Measurements from ENCODE around the gene COL21A1.

COL21A1 gene

DNA sequence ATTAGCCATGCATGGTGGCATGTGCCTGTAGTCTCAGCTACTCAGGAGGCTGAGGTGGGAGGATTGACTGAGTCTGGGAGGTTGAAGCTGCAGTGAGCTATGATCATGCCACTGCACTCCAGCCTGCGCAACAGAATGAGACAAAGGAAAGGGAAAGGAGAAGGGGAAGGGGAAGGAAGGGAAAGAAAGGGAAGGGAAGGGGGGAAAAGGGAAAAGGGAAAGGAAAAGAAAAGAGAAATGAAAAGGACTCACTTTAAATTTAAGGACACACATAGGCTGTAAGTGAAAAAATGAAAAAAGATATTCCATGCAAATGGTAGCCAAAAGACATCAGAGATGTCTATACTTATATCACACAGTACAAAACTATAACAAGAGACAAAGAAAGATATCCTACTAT is 74.2 kb downstream of the COL21A1 start:
- DNase-seq, result no peak

GRCh38 chr6:56172144-56172543 is 75.2 kb downstream of the COL21A1 start:
- DNase-seq, result no peak

DNA sequence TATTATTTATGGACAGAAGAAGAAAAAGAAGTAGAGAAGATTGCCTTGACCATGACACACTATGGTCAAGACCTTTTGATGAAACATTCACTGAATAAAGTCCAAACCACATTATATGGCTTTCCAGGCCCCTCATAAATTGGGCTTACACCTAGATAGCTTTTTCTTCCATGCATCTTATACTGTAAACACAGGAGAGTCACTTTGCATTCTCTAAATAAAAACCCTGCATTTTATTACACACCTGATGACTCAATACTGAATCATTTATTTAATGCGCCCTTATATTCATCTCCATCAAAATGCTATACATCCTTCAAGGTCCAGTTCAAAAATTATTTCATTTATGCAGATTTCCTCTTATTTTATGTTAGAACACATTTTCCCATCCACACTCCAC is 78.0 kb downstream of the COL21A1 start:
- DNase-seq, result no peak

DNA sequence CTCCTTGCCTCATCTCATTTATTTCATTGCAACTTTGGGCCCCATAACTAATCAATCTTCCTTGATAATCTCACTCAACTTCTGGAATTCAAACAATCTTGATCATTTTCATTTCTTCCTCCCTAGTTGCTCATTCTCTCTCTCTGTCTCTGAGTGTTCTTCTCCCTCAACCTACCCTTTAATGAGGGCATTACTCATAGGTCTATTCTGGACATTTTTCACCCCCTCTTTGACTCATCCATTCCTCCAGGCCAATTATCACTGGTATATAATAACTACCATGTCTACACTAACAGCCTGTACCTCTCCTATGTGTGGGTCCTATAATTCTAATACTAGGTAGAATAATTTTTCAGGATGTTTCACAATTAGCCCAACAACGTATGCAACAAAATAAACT is 78.8 kb downstream of the COL21A1 start:
- DNase-seq, result peak; percentile 13

DNA sequence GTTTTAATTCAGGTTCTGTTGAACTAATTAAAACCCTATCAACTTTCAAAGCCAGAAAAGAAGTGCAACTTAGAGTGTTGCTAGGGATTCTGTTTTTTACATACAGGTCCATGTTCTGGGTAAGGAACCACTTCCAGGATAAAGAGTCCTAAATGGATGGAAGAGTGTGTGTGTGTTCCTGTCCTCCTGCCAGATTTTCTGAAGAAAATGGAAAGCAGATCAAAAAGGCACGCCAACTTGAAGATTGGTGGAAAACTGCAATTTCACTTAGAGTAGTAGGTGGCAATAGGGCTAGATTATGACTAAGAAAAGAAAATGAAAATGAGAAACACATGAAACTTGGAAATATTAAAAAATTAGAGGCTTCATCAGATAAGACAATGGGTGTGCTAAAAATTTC is 85.3 kb downstream of the COL21A1 start:
- DNase-seq, result no peak

DNA sequence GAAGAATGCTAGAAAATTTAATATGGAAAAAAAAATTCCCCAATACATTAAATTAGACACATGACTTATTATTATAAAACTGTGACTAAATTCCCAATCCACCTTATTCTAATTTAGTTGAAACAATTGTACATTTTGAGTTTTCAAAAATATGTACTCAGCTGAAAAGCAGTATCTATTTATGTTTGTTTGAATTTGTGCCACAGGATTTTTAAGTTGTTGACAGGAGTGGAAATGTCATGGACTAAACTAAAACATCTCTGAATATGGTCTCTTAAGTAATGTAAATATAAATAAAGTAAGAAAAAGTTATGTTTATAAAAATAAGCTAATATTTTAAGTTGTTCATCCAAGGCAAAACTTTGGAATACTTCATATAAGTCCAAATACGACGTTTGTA is 86.9 kb downstream of the COL21A1 start:
- DNase-seq, result no peak

DNA sequence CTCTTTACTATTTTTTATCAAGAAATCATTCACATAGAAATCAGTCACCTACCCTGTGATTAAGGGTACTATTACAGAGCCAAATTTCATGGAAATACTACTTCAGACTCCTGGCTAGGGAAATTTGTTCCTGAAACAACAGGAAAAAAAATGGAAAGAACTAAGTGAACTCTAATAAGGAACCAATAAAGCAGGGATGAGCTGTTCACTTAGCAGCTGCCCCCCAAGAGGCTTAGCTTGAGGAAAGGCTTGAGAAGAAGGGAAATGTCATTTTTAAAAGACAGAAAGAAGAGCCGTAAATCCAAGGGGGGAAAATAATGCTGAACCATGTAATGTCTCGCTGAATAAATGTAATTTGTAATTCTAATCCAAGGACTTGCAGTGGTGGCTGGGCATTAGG is 88.8 kb downstream of the COL21A1 start:
- DNase-seq, result no peak

- DNase-seq, result peak; percentile 68
Observed at GRCh38 chr6:56156643-56157042, 90.7 kb downstream of the COL21A1 start.

- DNase-seq, result no peak
Observed at GRCh38 chr6:56155634-56156141, 91.7 kb downstream of the COL21A1 start.

GRCh38 chr6:56154076-56154475 is 93.3 kb downstream of the COL21A1 start:
- DNase-seq, result no peak

GRCh38 chr6:56152611-56153010 is 94.8 kb downstream of the COL21A1 start:
- no peak for DNase-seq

DNA sequence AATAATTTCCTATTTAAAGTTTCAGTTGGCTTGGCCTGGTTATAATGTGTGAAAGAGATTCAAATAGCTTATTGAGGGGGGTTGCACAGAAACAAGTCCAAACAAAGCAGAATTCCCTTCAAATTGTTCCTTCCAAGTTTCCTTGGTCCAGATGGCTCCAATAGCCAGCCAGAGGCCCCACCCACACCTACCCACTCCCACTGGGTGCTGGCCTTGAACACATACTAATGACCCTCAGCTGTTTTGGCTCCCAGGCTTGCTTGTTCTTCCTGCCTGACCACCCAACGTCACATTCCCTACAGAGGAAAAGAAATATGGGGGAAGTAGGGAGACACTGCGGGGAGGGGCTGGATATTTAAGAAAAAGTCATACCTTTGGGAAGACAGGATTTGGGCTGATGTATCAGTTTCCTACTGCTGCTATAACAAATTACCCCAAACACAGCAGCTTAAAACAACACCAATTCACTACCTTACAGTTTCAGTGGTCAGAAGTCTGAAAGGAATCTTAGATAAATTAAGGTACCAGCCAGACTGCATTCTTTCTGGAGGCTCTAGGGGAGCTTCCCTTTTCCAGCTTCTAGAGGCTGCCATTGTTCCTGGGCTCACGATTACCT is 95.7 kb downstream of the COL21A1 start:
- DNase-seq, result no peak

DNA sequence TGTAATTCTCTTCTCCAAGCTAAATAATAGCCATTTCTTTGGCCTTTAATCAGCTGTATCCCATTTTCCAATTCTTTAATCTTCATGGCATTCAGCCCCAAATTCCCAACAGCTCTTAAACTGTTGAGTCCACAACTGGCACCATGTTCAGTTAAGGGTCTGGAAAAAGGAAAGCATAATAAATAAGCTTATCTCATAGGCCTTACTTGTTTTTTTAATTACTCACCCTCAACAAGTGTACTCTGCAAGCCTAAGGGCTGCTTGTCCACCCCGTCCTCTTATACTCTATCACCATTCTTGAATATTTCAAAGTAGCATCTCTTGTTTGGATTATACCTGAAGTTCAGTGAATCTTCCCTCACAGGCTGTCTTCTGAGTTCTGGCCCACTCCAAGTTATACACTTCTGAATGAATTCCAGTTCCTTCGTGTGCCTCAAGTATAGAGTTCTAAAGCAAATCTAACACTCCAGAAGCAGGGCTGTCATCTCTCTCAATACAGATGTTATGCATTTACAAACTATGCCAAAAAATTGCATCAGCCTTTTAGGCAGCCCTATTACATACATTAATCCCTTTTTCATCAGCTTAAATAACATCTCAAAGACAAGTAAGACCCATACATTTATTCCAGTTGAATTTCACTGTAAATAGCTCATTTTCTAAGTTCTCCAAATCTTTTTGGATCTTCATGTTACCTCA is 98.7 kb downstream of the COL21A1 start:
- no peak for DNase-seq

DNA sequence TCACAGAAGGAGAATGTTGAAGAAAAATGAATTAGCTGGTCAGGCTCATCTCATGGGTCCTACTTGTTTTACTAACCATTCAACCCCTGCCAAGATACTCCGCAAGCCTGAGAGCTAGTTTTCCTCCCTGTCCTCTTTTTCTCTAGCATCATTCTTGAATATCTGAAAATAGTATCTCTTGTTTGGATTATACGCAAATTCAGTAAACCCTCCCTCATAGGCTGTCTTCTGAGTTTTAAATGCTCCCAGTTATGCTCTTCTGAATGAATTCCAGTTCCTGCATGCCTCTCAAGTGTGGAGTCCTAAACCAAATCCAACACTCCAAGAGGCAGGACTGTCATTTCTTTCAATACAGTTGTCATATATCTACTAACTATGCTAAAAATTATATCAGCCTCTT is 99.6 kb downstream of the COL21A1 start:
- no peak for DNase-seq

DNA sequence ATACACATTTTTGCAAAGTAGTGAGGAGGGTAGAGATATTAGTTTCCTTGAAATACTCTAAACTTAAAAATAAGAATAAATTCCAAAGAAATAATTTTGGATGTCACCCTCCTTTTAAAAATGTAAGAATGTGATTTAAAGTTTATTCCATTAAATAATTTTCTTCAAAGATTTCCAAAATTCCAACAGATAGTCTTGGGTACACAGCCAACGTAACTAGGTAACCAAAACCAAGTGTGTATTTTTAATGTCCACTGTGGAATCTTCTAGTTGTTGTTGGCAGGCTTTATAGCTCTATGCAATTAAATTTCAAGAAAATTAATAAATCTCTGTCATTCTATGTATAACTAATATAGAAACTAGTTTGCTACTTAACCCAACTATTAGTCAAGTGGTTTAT is 101.3 kb downstream of the COL21A1 start:
- DNase-seq, result no peak

DNA sequence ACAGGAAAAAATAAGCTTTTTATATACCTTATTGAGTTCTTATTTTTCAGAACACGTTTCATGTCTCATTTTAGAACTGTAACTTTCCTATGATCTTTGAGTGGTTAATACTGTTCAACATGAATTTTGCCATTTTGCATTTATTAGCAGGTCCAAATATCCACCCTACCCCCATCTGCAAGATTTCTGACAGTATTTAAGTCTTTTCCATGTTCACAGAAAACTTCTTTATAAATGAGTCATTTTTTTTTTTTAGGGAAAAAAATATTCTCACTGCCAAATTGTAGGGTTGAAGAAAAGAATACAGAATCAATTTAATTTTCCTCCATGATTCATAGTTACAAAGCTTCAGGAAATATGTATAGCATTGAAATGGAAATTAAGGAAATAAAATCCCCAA is 101.8 kb downstream of the COL21A1 start:
- peak; percentile 48 for DNase-seq

DNA sequence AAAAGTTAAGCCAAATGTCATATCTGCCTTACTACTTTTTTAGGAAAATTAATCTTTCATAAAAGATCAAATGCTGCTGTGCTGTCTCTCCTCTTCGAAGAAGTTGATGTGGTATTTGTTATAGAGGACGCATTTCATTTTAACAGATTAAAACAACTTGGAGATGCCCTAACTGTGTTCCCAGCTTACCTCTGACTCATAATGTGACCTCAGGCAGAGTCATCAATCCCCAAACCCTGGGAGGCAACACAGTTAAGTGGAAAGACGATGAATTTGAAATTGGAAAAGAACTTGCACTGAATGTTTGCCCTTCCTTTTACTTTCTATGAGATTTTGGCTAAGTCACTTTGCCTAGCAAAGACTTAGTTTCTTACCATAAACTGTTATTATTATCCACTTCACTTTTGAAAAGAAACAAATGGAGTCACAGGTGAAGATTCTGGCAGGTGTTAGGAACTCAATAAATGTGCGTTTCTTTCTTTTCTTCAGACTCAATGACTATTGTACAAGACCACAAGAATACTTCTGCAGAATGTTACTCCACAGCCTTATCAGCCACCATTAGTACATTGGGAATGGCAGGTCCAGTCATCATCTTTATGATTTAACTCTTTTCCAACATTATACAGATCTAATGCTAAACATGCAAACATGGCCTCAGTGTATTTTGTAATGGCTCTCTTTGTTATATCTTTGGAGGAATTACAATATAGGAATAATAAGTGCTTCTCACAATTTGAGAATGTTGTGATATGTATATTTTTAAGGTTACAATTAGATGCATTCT is 102.6 kb downstream of the COL21A1 start:
- peak; percentile 93 for DNase-seq

GRCh38 chr6:56143796-56144195 is 103.6 kb downstream of the COL21A1 start:
- peak; percentile 31 for DNase-seq

- DNase-seq, result no peak
Observed at GRCh38 chr6:56140090-56140489, 107.3 kb downstream of the COL21A1 start.

DNA sequence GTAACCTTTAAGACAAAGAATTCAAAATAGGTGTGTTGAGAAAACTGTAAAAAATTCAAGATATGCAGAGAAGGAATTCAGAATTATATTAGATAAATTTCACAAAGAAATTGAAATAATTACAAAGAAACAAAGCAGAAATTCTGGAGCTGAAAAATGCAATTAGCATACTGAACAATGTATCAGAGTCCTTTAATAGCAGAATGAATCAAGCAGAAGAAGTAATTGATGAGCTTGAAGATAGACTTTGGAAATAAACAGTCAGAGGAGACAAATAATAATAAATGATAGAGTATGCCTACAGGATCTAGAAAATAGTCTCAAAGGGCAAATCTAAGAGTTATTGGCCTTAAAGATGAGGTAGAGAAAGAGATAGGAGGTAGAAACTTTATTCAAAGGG is 131.7 kb downstream of the COL21A1 start:
- no peak for DNase-seq

DNA sequence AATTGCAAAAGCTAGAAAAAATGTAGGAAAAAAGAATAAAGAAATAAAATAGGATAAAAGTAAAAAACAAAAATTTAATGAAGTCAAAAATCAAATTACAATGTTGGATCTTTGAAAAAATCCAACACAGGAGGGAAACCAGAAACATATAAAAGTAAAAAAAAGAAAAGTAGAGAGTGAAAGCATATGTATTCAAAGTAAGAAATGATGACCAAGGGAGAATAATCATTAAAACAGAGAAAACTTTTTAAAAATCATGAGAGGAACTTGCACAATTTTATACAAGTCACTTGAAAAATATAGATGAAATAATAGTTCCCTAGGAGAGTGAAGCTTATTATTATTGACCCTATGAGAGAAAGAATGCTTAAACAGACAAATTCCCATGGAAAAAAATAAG is 138.2 kb downstream of the COL21A1 start:
- no peak for DNase-seq

GRCh38 chr6:56106231-56106630 is 141.1 kb downstream of the COL21A1 start:
- DNase-seq, result no peak

GRCh38 chr6:56104591-56104990 is 142.8 kb downstream of the COL21A1 start:
- no peak for DNase-seq

DNA sequence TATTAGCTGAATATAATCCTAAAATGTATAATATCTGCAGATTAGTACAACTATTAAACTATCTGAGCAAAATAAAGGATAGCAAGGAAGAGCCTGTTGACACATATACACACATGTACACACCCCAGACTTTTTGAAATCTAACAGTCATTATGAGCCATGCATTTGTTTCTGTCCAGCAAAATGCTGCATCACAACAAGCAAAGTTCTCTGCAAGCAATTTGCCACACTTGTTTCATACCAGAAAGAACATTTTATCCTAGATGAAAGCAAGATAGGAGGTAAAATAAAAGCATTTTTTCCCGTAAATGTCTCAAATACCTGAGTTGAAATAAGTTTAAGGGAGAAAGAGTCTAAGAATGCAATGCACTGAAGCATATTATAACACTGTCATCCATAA is 145.2 kb downstream of the COL21A1 start:
- no peak for DNase-seq

Measured in HCEC 1CT (cell line).